ENCODE results near the gene AKR1C8.
A peak's percentile ranks its signal among the peaks of the same experiment; 100 is the strongest.

Gene AKR1C8

DNA sequence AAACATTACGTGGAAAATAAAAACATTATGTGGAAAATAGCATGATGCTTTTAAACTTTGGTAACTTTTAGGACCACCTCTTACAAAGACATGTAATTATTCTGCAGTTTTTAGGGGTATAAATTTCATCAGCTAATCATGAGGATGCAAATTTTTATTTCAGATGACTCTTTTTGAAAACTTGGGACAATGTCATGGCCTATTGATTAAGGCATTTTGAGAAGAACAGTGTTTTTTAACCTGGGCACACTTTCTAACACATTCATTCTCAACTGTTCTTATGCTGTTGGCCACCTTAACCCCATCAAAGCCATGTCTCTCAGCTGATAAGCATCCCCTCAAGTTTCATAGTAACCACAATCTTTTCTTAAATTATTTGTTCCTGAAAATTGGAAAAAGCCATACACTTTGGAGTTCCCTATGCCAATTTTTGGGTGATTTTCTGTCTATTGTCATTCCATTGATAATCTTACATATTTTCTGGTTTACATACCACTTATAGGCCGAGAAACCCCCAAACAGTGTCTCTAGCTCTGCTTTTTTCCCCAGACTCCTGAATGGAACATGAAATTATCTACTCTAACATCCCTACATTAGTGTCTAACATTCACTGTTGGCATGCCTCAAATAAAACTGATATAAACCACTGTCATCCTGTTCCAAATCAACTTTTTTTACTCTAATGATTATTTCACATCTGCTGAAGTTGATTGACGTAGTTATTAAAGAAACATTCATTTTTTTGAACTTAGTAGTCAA is 76.1 kb downstream of the AKR1C8 start:
- DNase-seq (ENCODE audit: low spot score): no peak

DNA sequence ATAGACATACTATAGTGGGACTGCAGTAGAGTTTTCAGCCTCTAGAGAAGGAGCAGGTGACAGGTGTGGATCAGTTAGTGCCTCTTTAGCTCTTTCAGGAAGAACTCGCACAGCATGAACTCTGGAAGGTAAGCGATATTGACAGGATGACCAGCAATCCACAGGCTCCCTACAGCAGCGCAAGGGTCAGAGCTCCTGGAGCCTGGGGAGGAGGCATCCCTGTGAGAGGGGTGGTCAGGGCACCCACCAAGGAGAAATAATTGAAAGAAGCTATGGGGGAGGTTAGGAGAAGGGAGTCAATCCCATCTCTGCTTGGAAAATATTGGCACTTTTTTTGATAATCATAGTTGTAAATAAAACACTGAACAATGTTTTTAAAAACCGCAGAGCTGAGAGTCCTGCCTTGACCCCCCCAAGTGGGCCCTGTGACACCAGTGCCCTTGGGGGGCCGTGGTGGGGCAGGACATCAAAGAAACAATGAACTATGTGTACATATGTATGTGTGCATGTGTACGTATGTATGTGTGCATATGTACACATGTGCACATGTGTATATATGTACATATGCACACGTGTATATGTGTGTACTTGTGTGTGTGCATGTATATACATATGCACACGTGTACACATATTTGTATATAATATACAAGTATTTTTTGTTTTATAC is 77.0 kb downstream of the AKR1C8 start:
- no peak for DNase-seq (ENCODE audit: low spot score)

DNA sequence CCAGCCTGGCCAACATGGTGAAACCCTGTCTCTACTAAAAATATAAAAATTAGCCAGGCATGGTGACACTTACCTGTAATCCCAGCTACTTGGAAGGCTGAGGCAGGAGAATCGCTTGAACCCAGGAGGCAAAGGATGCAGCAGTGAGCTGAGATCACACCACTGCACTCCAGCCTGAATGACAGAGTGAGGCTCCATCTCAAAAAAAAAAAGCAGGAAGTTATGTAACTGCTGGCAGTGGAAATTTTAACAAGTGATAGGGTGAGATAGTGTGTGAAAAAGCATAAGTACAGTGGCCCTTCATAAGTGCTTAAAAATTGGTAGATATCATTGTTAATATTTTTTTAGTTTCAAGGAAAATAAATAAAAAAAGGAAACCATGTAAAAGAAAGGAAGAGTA is 78.4 kb downstream of the AKR1C8 start:
- no peak for DNase-seq (ENCODE audit: low spot score)

DNA sequence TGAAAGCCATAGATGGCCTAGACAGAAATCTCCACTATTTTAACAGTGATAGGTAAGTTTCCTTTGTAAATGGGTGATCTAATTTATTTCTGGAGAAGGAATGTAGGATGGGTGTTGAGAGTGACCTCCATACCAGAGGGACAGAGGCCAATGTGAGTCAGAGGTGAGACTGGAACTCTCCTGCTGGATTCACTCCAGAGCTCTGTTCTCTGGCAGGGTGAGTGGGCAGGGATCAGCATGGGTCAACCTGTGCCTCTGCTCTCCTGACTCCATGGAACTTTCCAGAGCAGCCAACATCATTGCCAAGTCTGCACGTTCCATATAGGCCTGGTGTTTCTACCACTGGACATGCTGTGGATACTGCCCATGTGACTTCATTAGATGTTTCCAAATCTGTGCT is 79.3 kb downstream of the AKR1C8 start:
- DNase-seq (ENCODE audit: low spot score): peak; percentile 67

Measured in kidney tubule cell (primary cell).